GM19372 (cell line): ENCODE data around the gene MAGEB4.
"Not testable (repeated sequence)": the region's sequence is repeated elsewhere in the genome, so short reads cannot be mapped to it uniquely, and the experiment has no call there.

Experiments used
- ATAC-seq: cut with Tn5 transposase; IDR thresholded peaks from one replicate; pipeline ENCODE4 v1.9.1; 2021; ENCODE audit warnings: mild to moderate bottlenecking, low read depth, moderate library complexity; ENCODE audit not compliant: unreplicated experiment

MAGEB4 gene

GRCh38 chrX:30241724-30242415 is at the start of gene MAGEB4:
Gene MAGEB4, plus strand, starts transcription at chrX:30242000. Its CDS starts 136 bp downstream, at chrX:30242136.
- no peak for ATAC-seq

- not testable (repeated sequence) for ATAC-seq
Measured at GRCh38 chrX:30193910-30194309, 47.9 kb upstream of the MAGEB4 start.

GRCh38 chrX:30196322-30196721 is 45.5 kb upstream of the MAGEB4 start:
- ATAC-seq: no peak

GRCh38 chrX:30212172-30212571 is 29.6 kb upstream of the MAGEB4 start:
- ATAC-seq: no peak

- no peak for ATAC-seq
Measured at GRCh38 chrX:30215357-30215843, 26.4 kb upstream of the MAGEB4 start, which contains the start of gene MAGEB2. Gene MAGEB2, plus strand, starts transcription at chrX:30215563. Its CDS starts 3,018 bp downstream, at chrX:30218581.

- no peak for ATAC-seq
Measured at GRCh38 chrX:30217465-30217864, 24.3 kb upstream of the MAGEB4 start.

GRCh38 chrX:30219372-30219771 is 22.4 kb upstream of the MAGEB4 start:
- no peak for ATAC-seq

GRCh38 chrX:30220661-30221060 is 21.1 kb upstream of the MAGEB4 start:
- ATAC-seq: no peak

- ATAC-seq: no peak
Measured at GRCh38 chrX:30224536-30224935, 17.3 kb upstream of the MAGEB4 start.

GRCh38 chrX:30228526-30228925 is 13.3 kb upstream of the MAGEB4 start:
- no peak for ATAC-seq

- no peak for ATAC-seq
Measured at GRCh38 chrX:30230395-30230794, 11.4 kb upstream of the MAGEB4 start, which contains the start of gene MAGEB3. Gene MAGEB3, plus strand, starts transcription at chrX:30230657. Its CDS starts 5,268 bp downstream, at chrX:30235925.

- no peak for ATAC-seq
Measured at GRCh38 chrX:30246769-30247489, 5.1 kb downstream of the MAGEB4 start, which contains the start of gene MAGEB1. Gene MAGEB1, plus strand, starts transcription at chrX:30247146. Its CDS starts 3,348 bp downstream, at chrX:30250494.

- no peak for ATAC-seq
Measured at GRCh38 chrX:30248854-30249253, 7.1 kb downstream of the MAGEB4 start.

GRCh38 chrX:30253257-30253656 is 11.5 kb downstream of the MAGEB4 start:
- ATAC-seq: no peak

GRCh38 chrX:30259927-30260326 is 18.1 kb downstream of the MAGEB4 start:
- ATAC-seq: no peak

- ATAC-seq: no peak
Measured at GRCh38 chrX:30261012-30261411, 19.2 kb downstream of the MAGEB4 start.

GRCh38 chrX:30262763-30263162 is 21.0 kb downstream of the MAGEB4 start:
- ATAC-seq: no peak

- ATAC-seq: no peak
Measured at GRCh38 chrX:30270639-30271038, 28.8 kb downstream of the MAGEB4 start.

GRCh38 chrX:30275498-30275897 is 33.7 kb downstream of the MAGEB4 start:
- ATAC-seq: no peak

GRCh38 chrX:30278365-30278764 is 36.6 kb downstream of the MAGEB4 start:
- ATAC-seq: no peak

GRCh38 chrX:30280428-30280827 is 38.6 kb downstream of the MAGEB4 start:
- no peak for ATAC-seq
